ENCODE results near the gene DDAH2.

The DDAH2 gene

GRCh38 chr6:31728767-31729514, at the start of gene DDAH2:
Gene DDAH2 (minus strand): TSS chr6:31729299. CDS start chr6:31729161, 138 bp downstream.
- peak; percentile 14 to 25 for ATAC-seq

GRCh38 chr6:31778193-31778592, 49.1 kb upstream of the DDAH2 start:
- ATAC-seq: no peak

- no peak for ATAC-seq
Measured at GRCh38 chr6:31777667-31778050, 48.6 kb upstream of the DDAH2 start.

- ATAC-seq: peak; percentile 90 to 92
Measured at GRCh38 chr6:31776989-31777666, 48.0 kb upstream of the DDAH2 start, which contains the start of gene VWA7. Gene VWA7 (minus strand): TSS chr6:31777328. CDS start chr6:31776779, 549 bp downstream.

- ATAC-seq: peak in 1 of 2 donors; percentile 2
Measured at GRCh38 chr6:31776485-31776988, 47.4 kb upstream of the DDAH2 start.

GRCh38 chr6:31775633-31776484, 46.8 kb upstream of the DDAH2 start:
- ATAC-seq: no peak

GRCh38 chr6:31775184-31775583, 46.1 kb upstream of the DDAH2 start:
- ATAC-seq: no peak

- peak; percentile 31 to 50 for ATAC-seq
Measured at GRCh38 chr6:31771992-31772358, 42.9 kb upstream of the DDAH2 start.

- no peak for ATAC-seq
Measured at GRCh38 chr6:31770860-31771259, 41.8 kb upstream of the DDAH2 start.

GRCh38 chr6:31769684-31770371, 40.7 kb upstream of the DDAH2 start:
- peak; percentile 79 to 85 for ATAC-seq

GRCh38 chr6:31768363-31769257, 39.5 kb upstream of the DDAH2 start:
- ATAC-seq: no peak

- ATAC-seq: no peak
Measured at GRCh38 chr6:31767096-31767645, 38.1 kb upstream of the DDAH2 start.

- no peak for ATAC-seq
Measured at GRCh38 chr6:31765910-31766794, 37.1 kb upstream of the DDAH2 start.

GRCh38 chr6:31765559-31765909, 36.4 kb upstream of the DDAH2 start:
- no peak for ATAC-seq

GRCh38 chr6:31764198-31764597, 35.1 kb upstream of the DDAH2 start:
- no peak for ATAC-seq

GRCh38 chr6:31763619-31763940, 34.5 kb upstream of the DDAH2 start:
- no peak for ATAC-seq

GRCh38 chr6:31762878-31763618, 33.9 kb upstream of the DDAH2 start:
- ATAC-seq: no peak

GRCh38 chr6:31762356-31762755, 33.3 kb upstream of the DDAH2 start, which contains the start of gene SAPCD1:
Gene SAPCD1 (plus strand): TSS chr6:31762656. CDS start chr6:31763055, 399 bp downstream.
- no peak for ATAC-seq

GRCh38 chr6:31761343-31761742, 32.2 kb upstream of the DDAH2 start:
- ATAC-seq: no peak

All from activated CD4-positive, CD25-positive, alpha-beta regulatory T cell treated with anti-CD3 and anti-CD28 coated beads, Interleukin-2, amount 50 U/mL, for 24 hours (primary cell).